GDM1 (cell line): Measurements from ENCODE around the gene ASCL3.
"Not testable (repeated sequence)": the region's sequence is repeated elsewhere in the genome, so short reads cannot be mapped to it uniquely, and the experiment has no call there.

Source experiments
- DNase-seq: peaks from one replicate; lab custom pipeline; 2025; lab: John Stamatoyannopoulos, UW

The ASCL3 gene

GRCh38 chr11:8910649-8911026, 32.2 kb downstream of the ASCL3 start:
- no peak for DNase-seq

GRCh38 chr11:8908099-8908498, 34.7 kb downstream of the ASCL3 start:
- no peak for DNase-seq

- no peak for DNase-seq
Observed at GRCh38 chr11:8907116-8907515, 35.7 kb downstream of the ASCL3 start.

GRCh38 chr11:8905528-8906165, 37.2 kb downstream of the ASCL3 start:
- DNase-seq: no peak

DNA sequence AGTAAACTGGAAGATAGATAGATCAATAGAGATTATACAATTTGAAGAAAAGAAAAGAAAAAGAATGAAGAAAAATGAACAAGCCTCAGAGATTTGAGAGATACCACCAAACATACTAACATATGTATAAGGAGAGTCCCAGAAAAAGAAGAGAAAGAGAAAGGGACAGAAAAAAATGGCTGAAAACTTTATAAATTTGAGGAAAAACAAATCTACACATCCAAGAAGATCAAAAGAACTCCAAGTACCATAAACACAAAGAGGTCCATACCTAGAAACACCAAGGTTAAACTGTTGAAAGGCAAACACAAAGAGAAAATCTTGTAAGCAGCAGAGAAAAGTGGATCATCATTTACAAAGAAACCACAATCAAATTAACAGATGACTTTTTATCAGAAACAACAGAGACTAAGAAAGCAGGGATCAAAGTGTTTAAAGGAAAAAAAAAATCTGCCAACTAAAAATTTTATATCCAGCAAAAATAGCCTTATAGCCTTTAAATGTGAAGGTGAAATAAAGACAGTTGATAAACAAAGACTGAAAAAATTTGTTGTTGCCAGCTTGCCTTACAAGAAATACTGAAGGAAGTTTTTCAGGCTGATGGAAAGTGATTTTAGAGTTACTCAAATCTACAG, 43.6 kb downstream of the ASCL3 start:
- DNase-seq: no peak

GRCh38 chr11:8891185-8891584, 51.6 kb downstream of the ASCL3 start:
- DNase-seq: not testable (repeated sequence)
